PC-3 (cell line): Measurements from ENCODE around the gene TNFAIP8.

Experiments
- EZH2 ChIP-seq: fragments of 300-600 bp; sonication (generic); IDR thresholded peaks from one replicate; pipeline ENCODE4 v1.6.1; 2017; ENCODE audit warnings: antibody characterized with exemption, mild to moderate bottlenecking, low read length; ENCODE audit not compliant: unreplicated experiment
- TF ChIP-seq, protein P1 (sequence below): fragments of 300-600 bp; sonication (generic); conservative IDR thresholded peaks from 2 replicates; pipeline ENCODE4 v1.5.1; 2017; ENCODE audit warnings: antibody characterized with exemption, low read depth, mild to moderate bottlenecking, low read length

DNA sequence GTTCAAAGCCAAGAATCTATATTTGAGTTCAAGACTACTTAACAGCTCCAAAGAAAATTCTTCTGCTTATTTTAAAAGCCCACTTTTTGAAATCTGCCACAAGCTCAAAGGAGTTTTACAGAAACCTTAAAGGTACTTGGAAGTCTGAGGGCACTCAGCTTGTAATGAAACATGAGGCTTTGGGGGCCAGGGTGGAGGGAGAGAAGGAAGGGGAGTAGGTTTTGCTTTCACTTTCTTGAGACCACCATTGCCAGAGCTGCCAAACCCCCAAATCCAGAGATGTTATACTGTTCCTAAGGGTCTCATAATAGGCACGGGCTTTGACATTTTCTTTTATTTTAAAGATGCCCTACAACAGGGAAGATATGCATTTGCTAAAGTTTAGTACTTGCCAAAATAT, 42.6 kb upstream of the TNFAIP8 start:
- TF ChIP-seq, protein P1, sequence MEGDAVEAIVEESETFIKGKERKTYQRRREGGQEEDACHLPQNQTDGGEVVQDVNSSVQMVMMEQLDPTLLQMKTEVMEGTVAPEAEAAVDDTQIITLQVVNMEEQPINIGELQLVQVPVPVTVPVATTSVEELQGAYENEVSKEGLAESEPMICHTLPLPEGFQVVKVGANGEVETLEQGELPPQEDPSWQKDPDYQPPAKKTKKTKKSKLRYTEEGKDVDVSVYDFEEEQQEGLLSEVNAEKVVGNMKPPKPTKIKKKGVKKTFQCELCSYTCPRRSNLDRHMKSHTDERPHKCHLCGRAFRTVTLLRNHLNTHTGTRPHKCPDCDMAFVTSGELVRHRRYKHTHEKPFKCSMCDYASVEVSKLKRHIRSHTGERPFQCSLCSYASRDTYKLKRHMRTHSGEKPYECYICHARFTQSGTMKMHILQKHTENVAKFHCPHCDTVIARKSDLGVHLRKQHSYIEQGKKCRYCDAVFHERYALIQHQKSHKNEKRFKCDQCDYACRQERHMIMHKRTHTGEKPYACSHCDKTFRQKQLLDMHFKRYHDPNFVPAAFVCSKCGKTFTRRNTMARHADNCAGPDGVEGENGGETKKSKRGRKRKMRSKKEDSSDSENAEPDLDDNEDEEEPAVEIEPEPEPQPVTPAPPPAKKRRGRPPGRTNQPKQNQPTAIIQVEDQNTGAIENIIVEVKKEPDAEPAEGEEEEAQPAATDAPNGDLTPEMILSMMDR = no peak
- no peak for TF ChIP-seq EZH2
